A549 treated with AZD9567 at 1 μM for 4 hours (cell line): ENCODE data around the gene WDR81. TPM values are rescaled to one million over a fixed set of nuclear protein-coding genes. Genes with fewer than 3 reads are reported as not detected.

Experiments
- total RNA-seq: library from RNA; stranded (reverse); fragments of 200-300 nt; extraction: Qiagen RNA extraction; gene quantifications from 5 replicates; pipeline ENCODE4 v1.2.3, GENCODE V29; 2022; ENCODE audit not compliant: insufficient read depth

WDR81 gene
- total RNA-seq, result 20.3 to 33.4 TPM (median 28.7 TPM) in 5 replicates

GRCh38 chr17:1724351-1724868 is at the start of gene WDR81:
Gene WDR81, plus strand, starts transcription at chr17:1724704. Its CDS starts 256 bp downstream, at chr17:1724960.

GRCh38 chr17:1684378-1685189 is 39.9 kb upstream of the WDR81 start, which contains the start of gene PRPF8:
Gene PRPF8, minus strand, starts transcription at chr17:1684867. Its CDS starts 296 bp downstream, at chr17:1684571.

DNA sequence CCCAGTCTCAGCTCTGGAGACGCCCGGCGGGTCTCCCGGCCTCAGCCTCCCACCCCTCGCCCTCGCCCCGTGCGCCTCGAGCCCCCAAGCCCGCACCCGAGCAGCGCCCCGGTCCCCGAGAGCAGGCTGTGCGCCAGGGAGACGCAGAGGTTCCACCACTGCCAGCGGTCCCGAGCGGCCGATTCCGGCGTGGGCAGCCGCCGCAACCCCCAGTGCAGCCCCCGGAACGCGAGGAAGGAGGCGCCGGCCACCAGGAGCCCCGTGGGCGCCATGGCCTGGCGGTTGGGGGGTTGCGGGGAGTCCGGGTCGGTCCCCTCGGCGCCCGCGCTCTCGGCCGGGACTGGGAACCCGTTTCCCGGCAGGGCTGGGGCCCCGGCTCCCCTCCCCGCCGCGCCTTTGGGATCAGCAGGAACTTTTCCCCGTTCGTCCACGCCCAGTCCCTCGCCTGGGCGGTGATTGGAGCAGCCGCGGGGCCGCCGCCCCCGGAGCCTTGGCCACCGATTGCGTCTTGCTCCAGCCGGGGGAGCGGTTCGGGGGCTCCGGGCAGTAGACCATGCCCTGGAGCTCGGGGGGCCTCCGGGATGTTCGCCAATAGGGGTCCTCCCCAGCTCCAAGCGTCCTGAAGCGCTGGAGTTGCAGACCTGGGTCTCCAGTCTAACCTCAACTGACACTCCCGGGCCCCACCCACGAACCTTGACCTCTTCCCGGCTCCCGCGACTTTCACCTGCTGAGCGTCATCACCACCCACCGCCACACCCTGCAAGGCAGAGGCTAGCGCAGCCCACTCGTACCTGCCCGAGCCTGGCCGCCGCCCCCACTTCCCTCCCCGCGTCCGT is 14.3 kb upstream of the WDR81 start, which contains the start of gene TLCD2:
TSS of gene TLCD2 (minus strand) at position 407 of the 836 bp plus-strand sequence. CDS start at position 272, 135 bp downstream.

DNA sequence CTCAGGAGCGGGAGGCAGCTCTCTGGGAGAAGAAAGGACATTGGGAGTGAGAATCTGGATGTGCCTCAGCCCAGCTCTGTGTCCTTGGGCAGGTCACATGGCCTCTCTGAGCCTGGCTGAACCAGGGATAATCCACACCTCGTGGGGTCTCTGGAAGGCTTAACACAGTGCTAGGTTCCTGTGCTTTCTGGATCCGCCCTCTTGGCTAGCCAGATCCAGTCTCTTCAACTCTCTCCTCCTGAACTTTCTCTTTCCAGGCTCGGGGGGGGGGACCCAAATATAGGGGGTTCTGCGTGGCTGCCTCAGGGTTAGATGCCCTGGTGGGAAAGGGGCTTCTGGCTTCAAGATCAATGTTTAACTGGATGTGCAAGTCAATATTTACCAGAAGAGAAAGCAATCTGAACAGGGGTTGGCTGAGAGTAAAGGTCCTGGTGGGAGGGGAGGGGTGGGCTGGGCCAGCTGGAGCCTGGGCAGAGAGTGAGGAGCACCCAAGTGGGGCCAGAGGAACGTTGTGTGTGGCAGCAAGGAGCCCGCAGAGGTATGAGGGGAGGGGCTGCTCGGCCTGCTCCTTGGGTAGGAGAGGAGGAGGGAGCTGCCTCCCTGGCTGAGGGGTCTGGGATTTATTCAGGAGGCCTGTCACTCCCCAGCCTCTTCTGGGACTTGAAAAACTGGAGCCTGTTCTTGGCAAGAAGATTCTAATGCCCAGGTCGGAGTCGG is 18.0 kb downstream of the WDR81 start, which contains the start of gene SERPINF2:
TSS of gene SERPINF2 (plus strand) at position 501 of the 717 bp plus-strand sequence. CDS start 2,125 bp downstream, outside the sequence.

Other genes starting within 250 kb of the WDR81 start
- gene MYO1C, start 232.0 kb upstream of the WDR81 start, total RNA-seq, result 119 to 134 TPM (median 129 TPM) in 5 replicates
- 25.9 to 27.8 TPM (median 26.0 TPM) in 5 replicates for gene INPP5K, start 208.1 kb upstream of the WDR81 start, total RNA-seq
- 63.1 to 72.5 TPM (median 64.8 TPM) in 5 replicates for gene PITPNA, start 161.9 kb upstream of the WDR81 start, total RNA-seq
- gene SLC43A2, start 95.9 kb upstream of the WDR81 start, total RNA-seq, result 5.6 to 6.9 TPM (median 5.9 TPM) in 5 replicates
- gene SCARF1, start 79.0 kb upstream of the WDR81 start, total RNA-seq, result 0.23 to 0.43 TPM (median 0.36 TPM) in 4 of 5 replicates, not detected in the other
- gene RILP, start 74.8 kb upstream of the WDR81 start, total RNA-seq, result 10.3 to 18.3 TPM (median 15.5 TPM) in 5 replicates
- gene PRPF8, start 39.8 kb upstream of the WDR81 start, total RNA-seq, result 230 to 315 TPM (median 250 TPM) in 5 replicates
- gene TLCD2, start 14.3 kb upstream of the WDR81 start, total RNA-seq, result 1.4 to 1.8 TPM (median 1.5 TPM) in 5 replicates
- 1.8 to 2.5 TPM (median 2.0 TPM) in 5 replicates for gene SERPINF2, start 18.2 kb downstream of the WDR81 start, total RNA-seq
- gene SERPINF1, start 37.4 kb downstream of the WDR81 start, total RNA-seq, result 1.4 to 8.1 TPM (median 1.9 TPM) in 5 replicates
- gene SMYD4, start 105.2 kb downstream of the WDR81 start, total RNA-seq, result 7.6 to 10.7 TPM (median 9.8 TPM) in 5 replicates
- gene RPA1, start 105.3 kb downstream of the WDR81 start, total RNA-seq, result 71.8 to 79.4 TPM (median 75.2 TPM) in 5 replicates